Vagina (tissue), 2 donors: ENCODE data around the gene TIMD4.

Experiments used
- POLR2A ChIP-seq, 2 donors: fragments of 450-650 bp; IDR thresholded peaks; one replicate each; pipeline ENCODE4 v1.6.1; 2017; ENCODE audit warnings: antibody characterized with exemption in 2 of 2, mild to moderate bottlenecking in 2 of 2, moderate library complexity in 2 of 2
- TF ChIP-seq, protein P1 (sequence below), 3 experiments: fragments of 450-650 bp in 2 of 3; fragments of 200-600 bp in 1 of 3; sonication (generic) in 1 of 3; IDR thresholded peaks; one replicate each; pipeline ENCODE4 v1.5.1; 2017 to 2019; ENCODE audit warnings: antibody characterized with exemption in 3 of 3, mild to moderate bottlenecking in 2 of 3, moderate library complexity in 2 of 3

DNA sequence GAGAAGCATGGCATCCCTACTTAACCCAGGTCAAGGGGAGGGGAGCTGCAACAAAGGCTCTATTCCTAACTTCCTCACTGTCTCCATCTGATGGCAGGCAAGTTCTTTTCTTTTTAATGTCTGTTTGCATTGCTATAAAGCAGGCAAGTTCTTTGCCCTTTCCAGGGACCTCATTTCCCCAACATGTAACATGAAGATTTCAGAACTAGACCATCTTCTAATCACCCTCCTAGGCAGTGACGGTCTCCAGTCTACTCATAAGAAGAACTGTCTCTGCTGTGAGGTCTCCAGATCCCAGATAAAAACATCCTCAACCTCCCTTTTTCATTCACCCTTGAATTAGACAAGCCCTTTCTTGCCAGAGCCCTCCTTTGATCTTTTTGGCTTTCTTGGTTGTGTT lies 70.8 kb downstream of the TIMD4 start:
- TF ChIP-seq, protein P1, sequence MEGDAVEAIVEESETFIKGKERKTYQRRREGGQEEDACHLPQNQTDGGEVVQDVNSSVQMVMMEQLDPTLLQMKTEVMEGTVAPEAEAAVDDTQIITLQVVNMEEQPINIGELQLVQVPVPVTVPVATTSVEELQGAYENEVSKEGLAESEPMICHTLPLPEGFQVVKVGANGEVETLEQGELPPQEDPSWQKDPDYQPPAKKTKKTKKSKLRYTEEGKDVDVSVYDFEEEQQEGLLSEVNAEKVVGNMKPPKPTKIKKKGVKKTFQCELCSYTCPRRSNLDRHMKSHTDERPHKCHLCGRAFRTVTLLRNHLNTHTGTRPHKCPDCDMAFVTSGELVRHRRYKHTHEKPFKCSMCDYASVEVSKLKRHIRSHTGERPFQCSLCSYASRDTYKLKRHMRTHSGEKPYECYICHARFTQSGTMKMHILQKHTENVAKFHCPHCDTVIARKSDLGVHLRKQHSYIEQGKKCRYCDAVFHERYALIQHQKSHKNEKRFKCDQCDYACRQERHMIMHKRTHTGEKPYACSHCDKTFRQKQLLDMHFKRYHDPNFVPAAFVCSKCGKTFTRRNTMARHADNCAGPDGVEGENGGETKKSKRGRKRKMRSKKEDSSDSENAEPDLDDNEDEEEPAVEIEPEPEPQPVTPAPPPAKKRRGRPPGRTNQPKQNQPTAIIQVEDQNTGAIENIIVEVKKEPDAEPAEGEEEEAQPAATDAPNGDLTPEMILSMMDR (IDR thresholded peaks at IDR 0.05), result no peak
- no peak for TF ChIP-seq POLR2A (IDR thresholded peaks at IDR 0.05)
